22Rv1 (cell line): ENCODE results near the gene CHST3.

Source experiments
- H3K27ac ChIP-seq: fragments of 450-650 bp; 2 replicates; pipeline ENCODE4 v1.5.1; 2017
- ZFX ChIP-seq: fragments of 450-650 bp; IDR thresholded peaks from 2 replicates; pipeline ENCODE4 v1.6.1; 2017; ENCODE audit warnings: antibody characterized with exemption, borderline replicate concordance
- TF ChIP-seq, protein P1 (sequence below): fragments of 450-650 bp; IDR thresholded peaks from 2 replicates; pipeline ENCODE4 v1.5.1; 2017; ENCODE audit warnings: mild to moderate bottlenecking

Gene CHST3

DNA sequence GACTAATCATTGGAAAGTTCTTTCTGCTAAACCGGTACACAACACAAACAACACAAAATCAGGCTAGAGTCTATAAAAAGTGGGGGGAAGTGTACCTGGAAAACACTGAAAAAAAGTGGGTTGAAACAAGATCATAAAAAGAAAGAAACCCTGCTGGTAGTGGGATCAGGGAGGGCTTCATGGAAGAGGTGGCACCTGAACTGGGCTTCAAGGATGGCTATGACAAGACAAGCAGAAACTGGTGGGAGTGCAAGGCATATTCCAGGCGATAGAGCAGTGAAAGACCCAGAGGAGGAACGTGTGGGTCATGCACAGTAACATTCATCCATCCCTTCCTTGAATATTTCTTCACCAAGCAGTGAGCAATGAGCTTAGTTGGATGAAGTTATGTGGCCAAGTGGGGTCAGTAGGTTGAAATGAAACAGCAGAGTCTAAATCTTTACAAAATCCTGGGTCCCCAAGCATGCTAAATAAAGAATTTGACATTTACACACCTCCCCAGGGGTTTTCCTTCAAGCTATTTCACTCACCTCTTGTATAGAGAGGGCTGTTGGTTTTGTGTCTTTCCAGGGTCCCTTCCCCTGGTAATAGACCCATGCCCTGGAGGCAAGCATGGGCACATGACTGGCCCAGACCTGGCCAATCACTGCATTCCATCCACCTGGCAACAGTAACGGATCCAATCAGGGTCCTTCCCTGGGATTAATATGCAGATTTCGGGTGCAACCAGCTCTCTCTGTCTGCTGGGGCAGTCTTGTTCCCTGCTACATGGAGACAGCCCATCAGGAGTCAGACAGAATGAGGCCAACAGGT lies 86.0 kb downstream of the CHST3 start:
- H3K27ac ChIP-seq: no peak overlapping the region
- TF ChIP-seq, protein P1, sequence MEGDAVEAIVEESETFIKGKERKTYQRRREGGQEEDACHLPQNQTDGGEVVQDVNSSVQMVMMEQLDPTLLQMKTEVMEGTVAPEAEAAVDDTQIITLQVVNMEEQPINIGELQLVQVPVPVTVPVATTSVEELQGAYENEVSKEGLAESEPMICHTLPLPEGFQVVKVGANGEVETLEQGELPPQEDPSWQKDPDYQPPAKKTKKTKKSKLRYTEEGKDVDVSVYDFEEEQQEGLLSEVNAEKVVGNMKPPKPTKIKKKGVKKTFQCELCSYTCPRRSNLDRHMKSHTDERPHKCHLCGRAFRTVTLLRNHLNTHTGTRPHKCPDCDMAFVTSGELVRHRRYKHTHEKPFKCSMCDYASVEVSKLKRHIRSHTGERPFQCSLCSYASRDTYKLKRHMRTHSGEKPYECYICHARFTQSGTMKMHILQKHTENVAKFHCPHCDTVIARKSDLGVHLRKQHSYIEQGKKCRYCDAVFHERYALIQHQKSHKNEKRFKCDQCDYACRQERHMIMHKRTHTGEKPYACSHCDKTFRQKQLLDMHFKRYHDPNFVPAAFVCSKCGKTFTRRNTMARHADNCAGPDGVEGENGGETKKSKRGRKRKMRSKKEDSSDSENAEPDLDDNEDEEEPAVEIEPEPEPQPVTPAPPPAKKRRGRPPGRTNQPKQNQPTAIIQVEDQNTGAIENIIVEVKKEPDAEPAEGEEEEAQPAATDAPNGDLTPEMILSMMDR: no peak
- TF ChIP-seq ZFX: no peak

DNA sequence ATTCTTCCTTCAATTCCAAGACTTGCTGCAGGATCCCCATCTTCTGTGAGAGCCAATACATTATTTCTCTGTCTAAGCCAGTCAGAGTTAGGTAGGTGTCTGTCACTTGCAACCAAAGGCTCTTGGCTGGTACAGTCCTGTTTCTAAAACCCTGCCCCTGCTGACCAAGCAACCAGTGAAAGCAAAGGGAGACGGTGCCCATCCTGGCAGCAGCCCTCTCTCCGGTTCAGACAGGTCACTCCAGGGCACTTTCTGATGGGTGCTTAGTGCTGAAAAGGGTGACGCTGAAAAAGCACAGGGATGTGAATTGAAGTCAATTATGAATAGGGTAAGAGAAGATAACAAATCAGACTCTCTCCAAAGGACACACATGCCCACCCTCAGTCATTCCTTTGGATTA lies 86.7 kb downstream of the CHST3 start:
- TF ChIP-seq, protein P1: no peak
- no peak for TF ChIP-seq ZFX
- no peak overlapping the region for H3K27ac ChIP-seq

DNA sequence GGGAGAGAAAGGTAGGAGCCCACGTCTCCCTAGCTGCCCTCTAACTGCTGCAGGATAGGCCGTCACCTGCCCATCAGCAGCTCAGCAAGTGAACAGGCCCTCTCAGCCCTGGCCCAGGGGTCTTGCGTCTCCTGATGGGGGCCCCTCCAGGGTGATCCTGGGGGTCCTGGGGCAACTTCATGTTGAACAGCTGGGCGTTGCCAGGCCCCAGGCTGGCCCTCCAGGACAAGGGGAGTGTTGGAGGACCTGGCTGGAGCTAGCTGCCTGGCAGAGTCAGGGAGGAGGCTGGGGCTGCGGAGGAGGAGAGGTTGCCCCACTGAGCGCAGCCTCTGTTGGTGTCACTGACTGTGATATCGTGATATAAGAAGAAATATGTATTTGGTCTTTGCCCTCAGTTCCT lies 89.5 kb downstream of the CHST3 start:
- TF ChIP-seq, protein P1: no peak
- TF ChIP-seq ZFX: no peak
- H3K27ac ChIP-seq: no peak overlapping the region

DNA sequence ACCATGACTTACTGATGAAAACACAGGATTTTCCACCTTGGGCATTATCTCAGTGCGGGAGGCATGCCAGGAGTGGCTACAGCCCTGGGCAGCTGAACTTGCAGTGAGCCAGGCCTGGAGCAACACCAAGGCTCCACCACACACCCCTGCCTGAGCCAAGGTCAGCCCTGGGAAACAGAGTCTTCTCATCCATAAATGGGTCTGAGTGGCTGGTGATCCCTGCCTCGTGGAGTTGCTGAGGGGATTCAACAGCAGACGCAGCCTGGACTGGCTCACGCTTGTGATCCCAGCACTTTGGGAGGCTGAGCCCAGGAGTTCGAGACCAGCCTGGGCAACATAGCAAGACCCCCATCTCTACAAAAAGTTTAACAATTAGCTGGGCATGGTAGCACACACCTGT lies 91.9 kb downstream of the CHST3 start:
- H3K27ac ChIP-seq: no peak overlapping the region
- TF ChIP-seq, protein P1: no peak
- TF ChIP-seq ZFX: no peak

DNA sequence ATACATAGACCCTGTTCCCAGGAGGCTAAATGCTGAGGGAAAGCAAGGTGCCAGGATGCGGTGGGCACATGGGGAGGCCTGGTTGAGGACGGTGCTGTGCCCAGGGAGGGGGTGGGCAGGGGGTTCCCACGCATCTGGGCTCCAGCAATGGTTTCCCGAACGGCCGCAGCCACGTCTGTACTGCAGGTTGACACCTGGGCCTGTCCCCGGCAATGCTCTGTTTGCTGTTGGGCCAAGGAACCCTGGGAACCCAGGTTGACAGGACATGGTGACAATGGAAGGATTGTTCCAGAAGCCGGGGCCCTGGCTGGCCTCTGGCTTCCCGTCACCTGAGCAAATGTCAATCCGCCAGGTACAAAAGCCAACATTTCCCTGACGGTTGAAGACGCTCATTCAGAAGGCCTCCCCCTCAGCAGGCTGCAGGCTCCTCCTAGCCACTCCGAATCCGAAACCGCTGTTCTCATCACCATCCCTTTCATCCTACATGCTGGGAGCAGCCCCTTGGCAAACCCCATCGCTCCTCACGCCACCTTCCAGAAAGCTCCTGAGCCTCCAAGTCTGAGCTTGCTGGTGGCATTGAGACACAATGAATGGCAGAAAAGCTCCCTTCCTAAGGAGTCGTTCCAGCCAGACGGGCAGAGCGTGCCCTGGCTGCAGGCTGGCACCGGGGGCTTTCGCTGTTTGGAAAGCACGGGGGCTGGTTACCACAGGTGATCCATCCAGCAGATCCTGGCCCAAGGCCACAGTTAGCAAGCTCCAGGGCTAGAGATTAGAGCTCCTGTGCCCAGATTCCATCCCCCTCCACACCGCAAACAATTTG lies 92.9 kb downstream of the CHST3 start:
- no peak for TF ChIP-seq ZFX
- H3K27ac ChIP-seq: no peak overlapping the region

DNA sequence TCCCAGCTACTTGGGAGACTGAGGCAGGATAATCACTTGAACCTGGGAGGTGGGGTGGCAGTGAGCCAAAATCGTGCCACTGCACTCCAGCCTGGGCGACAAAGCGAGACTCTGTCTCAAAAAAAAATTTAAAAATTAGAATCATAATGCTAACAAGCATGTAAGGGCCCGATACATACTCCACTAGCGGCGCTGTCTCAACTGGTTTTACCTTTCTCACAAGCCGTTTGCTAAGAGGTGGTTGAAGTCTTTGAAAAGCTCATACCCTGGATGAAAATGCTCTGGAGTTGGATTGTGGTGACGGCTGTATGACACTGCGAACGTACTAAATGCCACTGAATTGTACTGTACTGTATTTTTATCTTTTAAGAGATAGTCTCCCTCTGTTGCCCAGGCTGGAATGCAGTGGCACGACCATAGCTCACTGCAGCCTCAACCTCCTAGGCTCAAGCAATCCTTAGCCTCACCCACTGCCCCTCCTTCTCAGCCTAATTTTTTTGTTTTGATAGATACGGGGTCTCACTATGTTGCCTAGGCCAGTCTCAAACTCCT lies 94.2 kb downstream of the CHST3 start:
- no peak overlapping the region for H3K27ac ChIP-seq
- no peak for TF ChIP-seq ZFX

DNA sequence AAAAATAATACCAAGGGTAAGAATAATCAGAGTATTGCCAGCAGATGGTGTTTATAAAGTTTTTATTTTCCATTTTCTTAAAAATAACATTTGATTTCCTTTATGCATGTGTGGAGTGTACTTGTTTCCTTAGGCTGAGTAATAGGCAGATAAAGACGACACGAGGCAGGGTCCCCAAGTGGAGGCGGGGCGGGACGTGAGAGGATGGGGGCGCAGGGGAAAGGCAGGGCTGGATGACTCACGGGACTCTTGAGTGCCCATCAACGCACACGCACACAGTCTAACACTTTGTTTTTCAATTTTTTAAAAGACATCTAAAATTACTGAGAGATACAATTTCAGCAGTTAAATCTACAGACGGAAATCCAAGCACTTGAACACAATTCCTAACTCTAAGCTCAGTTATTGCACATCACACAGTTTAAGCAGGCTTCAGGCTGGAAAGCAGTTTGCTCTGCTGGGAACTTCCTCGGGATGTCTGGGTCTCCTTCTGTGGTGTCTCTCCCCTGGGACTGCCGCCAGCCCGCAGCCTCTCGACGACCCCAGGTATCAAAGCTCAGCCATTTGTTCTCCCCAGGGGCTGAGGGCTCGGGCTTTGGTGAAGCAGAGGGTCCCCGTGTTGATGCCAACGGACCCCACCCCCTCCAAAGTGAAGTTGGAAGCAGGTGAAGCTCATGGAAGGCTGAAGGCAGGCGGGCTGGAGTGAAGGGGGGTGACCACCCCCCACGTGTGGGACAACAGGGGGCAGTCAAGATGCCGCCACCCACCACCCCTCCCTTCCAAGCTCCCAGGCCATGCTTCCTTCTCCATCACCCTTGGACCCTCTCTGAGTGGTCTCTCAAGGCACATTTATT lies 95.0 kb downstream of the CHST3 start:
- no peak overlapping the region for H3K27ac ChIP-seq

More for the DNA sequence above, 95.0 kb downstream of the CHST3 start:
- no peak for TF ChIP-seq ZFX
- TF ChIP-seq, protein P1: no peak
